Measurements from ENCODE around the gene CD6.

DNA sequence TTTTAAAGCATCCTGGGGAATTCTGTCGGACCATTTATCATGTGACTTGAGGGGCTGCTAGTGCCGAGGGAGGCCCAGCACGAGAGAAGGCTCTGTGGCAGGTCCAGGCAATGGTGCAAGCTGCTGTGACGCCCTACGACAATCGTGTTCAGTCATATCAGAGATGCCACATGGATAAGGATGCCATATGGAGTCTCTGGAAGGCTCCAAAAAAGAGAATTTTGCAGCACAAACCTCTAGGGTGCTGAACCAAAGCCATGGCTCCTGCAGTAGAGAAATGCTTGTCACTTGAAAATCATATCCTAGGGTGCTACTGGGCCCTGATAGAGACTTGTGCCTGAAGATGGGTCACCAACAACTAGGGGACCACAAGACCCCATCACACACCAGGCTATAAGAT is 6.7 kb upstream of the CD6 start:
- TF ChIP-seq POLR2AphosphoS5 (IDR thresholded peaks at IDR 0.05), result no peak
- no peak for TF ChIP-seq POLR2A (IDR thresholded peaks at IDR 0.05)
- TF ChIP-seq, protein P1, sequence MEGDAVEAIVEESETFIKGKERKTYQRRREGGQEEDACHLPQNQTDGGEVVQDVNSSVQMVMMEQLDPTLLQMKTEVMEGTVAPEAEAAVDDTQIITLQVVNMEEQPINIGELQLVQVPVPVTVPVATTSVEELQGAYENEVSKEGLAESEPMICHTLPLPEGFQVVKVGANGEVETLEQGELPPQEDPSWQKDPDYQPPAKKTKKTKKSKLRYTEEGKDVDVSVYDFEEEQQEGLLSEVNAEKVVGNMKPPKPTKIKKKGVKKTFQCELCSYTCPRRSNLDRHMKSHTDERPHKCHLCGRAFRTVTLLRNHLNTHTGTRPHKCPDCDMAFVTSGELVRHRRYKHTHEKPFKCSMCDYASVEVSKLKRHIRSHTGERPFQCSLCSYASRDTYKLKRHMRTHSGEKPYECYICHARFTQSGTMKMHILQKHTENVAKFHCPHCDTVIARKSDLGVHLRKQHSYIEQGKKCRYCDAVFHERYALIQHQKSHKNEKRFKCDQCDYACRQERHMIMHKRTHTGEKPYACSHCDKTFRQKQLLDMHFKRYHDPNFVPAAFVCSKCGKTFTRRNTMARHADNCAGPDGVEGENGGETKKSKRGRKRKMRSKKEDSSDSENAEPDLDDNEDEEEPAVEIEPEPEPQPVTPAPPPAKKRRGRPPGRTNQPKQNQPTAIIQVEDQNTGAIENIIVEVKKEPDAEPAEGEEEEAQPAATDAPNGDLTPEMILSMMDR (IDR thresholded peaks at IDR 0.05), result no peak
- TF ChIP-seq EP300 (IDR thresholded peaks at IDR 0.05), result no peak

All from stomach (tissue), 4 donors.